ENCODE data around the gene RNU11.
A peak's percentile ranks its signal among the peaks of the same experiment; 100 is the strongest.
"Not testable (repeated sequence)": the region's sequence is repeated elsewhere in the genome, so short reads cannot be mapped to it uniquely, and the experiment has no call there.

The RNU11 gene

GRCh38 chr1:28653870-28654269 lies 5.5 kb downstream of the RNU11 start:
- H3K4me1 ChIP-seq (ENCODE audit: insufficient read depth, low read length, severe bottlenecking); H3F3A ChIP-seq (ENCODE audit: insufficient read depth, low read length); H3K4me3 ChIP-seq (ENCODE audit: low read depth, low read length, poor library complexity, severe bottlenecking); H3K79me2 ChIP-seq (ENCODE audit: insufficient read depth, low read length); H3K9me3 ChIP-seq (ENCODE audit: low read length); H3K27me3 ChIP-seq (ENCODE audit: insufficient read depth, low read length); H3K36me3 ChIP-seq (ENCODE audit: insufficient read depth, low read length); H3K4me2 ChIP-seq (ENCODE audit: low read length); H3K27ac ChIP-seq (ENCODE audit: low read depth, low read length, poor library complexity, severe bottlenecking); H2AFZ ChIP-seq (ENCODE audit: low read length); H3K9me2 ChIP-seq (ENCODE audit: low read depth, low read length); H4K20me1 ChIP-seq (ENCODE audit: insufficient read depth, low read length); H3K9ac ChIP-seq (ENCODE audit: low read length): not testable (repeated sequence)
- peak; percentile 10; the same call in 1 of the 2 replicates for TF ChIP-seq CTCF (IDR thresholded peaks at IDR 0.05; ENCODE audit: low read length)

- not testable (repeated sequence) for H3K4me2 ChIP-seq (ENCODE audit: low read length); H3K27me3 ChIP-seq (ENCODE audit: insufficient read depth, low read length); H4K20me1 ChIP-seq (ENCODE audit: insufficient read depth, low read length); H3K9ac ChIP-seq (ENCODE audit: low read length); H3K27ac ChIP-seq (ENCODE audit: low read depth, low read length, poor library complexity, severe bottlenecking); H3K4me3 ChIP-seq (ENCODE audit: low read depth, low read length, poor library complexity, severe bottlenecking); H2AFZ ChIP-seq (ENCODE audit: low read length); H3K9me2 ChIP-seq (ENCODE audit: low read depth, low read length); H3F3A ChIP-seq (ENCODE audit: insufficient read depth, low read length); H3K9me3 ChIP-seq (ENCODE audit: low read length); H3K4me1 ChIP-seq (ENCODE audit: insufficient read depth, low read length, severe bottlenecking); H3K79me2 ChIP-seq (ENCODE audit: insufficient read depth, low read length); H3K36me3 ChIP-seq (ENCODE audit: insufficient read depth, low read length)
Observed at GRCh38 chr1:28655448-28656311, 7.3 kb downstream of the RNU11 start.

- Histone ChIP-seq H3K9ac (ENCODE audit: low read length) (no peak overlapping the region), H3K4me1 (ENCODE audit: insufficient read depth, low read length, severe bottlenecking) (no peaks in the 10 kb centered on the region), H4K20me1 (ENCODE audit: insufficient read depth, low read length) (no peaks in the 10 kb centered on the region), H3K36me3 (ENCODE audit: insufficient read depth, low read length) (no peaks in the 10 kb centered on the region), H3K4me3 (ENCODE audit: low read depth, low read length, poor library complexity, severe bottlenecking) (no peak overlapping the region), H3K27me3 (ENCODE audit: insufficient read depth, low read length) (no peaks in the 10 kb centered on the region), H2AFZ (ENCODE audit: low read length) (no peak overlapping the region), H3K9me3 (ENCODE audit: low read length) (no peaks in the 10 kb centered on the region), H3K79me2 (ENCODE audit: insufficient read depth, low read length) (no peaks in the 10 kb centered on the region), H3K9me2 (ENCODE audit: low read depth, low read length) (no peaks in the 10 kb centered on the region), H3K27ac (ENCODE audit: low read depth, low read length, poor library complexity, severe bottlenecking) (no peak overlapping the region), H3F3A (ENCODE audit: insufficient read depth, low read length) (no peaks in the 10 kb centered on the region), H3K4me2 (ENCODE audit: low read length) (no peak overlapping the region)
- TF ChIP-seq EZH2 (IDR thresholded peaks at IDR 0.05; ENCODE audit: borderline replicate concordance, low read length): no peak
- TF ChIP-seq CTCF (IDR thresholded peaks at IDR 0.05; ENCODE audit: low read length): no peak
Observed at GRCh38 chr1:28656335-28656734, 7.9 kb downstream of the RNU11 start.

GRCh38 chr1:28663871-28664470 lies 15.6 kb downstream of the RNU11 start:
- Histone ChIP-seq H3K4me2 (ENCODE audit: low read length) (no peak overlapping the region), H3K4me3 (ENCODE audit: low read depth, low read length, poor library complexity, severe bottlenecking) (no peak overlapping the region), H3F3A (ENCODE audit: insufficient read depth, low read length) (no peaks in the 10 kb centered on the region), H3K27ac (ENCODE audit: low read depth, low read length, poor library complexity, severe bottlenecking) (no peak overlapping the region), H2AFZ (ENCODE audit: low read length) (no peak overlapping the region), H3K36me3 (ENCODE audit: insufficient read depth, low read length) (no peaks in the 10 kb centered on the region), H3K9me3 (ENCODE audit: low read length) (no peaks in the 10 kb centered on the region), H3K27me3 (ENCODE audit: insufficient read depth, low read length) (no peaks in the 10 kb centered on the region), H3K9ac (ENCODE audit: low read length) (no peak overlapping the region), H3K79me2 (ENCODE audit: insufficient read depth, low read length) (no peaks in the 10 kb centered on the region), H3K4me1 (ENCODE audit: insufficient read depth, low read length, severe bottlenecking) (peaks cover 11% of the 10 kb centered on the region), H3K9me2 (ENCODE audit: low read depth, low read length) (no peaks in the 10 kb centered on the region), H4K20me1 (ENCODE audit: insufficient read depth, low read length) (no peaks in the 10 kb centered on the region)
- no peak for TF ChIP-seq CTCF (IDR thresholded peaks at IDR 0.05; ENCODE audit: low read length)
- no peak for TF ChIP-seq EZH2 (IDR thresholded peaks at IDR 0.05; ENCODE audit: borderline replicate concordance, low read length)
